CD4-positive, alpha-beta T cell (primary cell): ENCODE data around the gene FBXL17. TPM values are rescaled to one million over a fixed set of nuclear protein-coding genes. Genes with fewer than 3 reads are reported as not detected.

ENCODE experiments used
- ATAC-seq: fragments of 200-7000 bp; cut with Tn5 transposase; one replicate; pipeline ENCODE4 v1.10.0; 2022; ENCODE audit warnings: mild to moderate bottlenecking; ENCODE audit not compliant: poor library complexity
- CTCF ChIA-PET: fragments of 350-600 bp; sonication (Branson Sonifier 250); formaldehyde crosslinking; loops from one replicate; lab custom pipeline; 2021; ENCODE audit warnings: antibody characterized with exemption, inconsistent platforms; lab: Charles Lee
- POLR2A ChIA-PET: fragments of 350-600 bp; sonication (Branson Sonifier 250); formaldehyde crosslinking; loops from one replicate; lab custom pipeline; 2021; ENCODE audit warnings: antibody characterized with exemption, inconsistent platforms; lab: Charles Lee
- DNase-seq, 14 experiments: peaks; one replicate each; pipeline ENCODE4 v3.0.0-alpha.2; 2013 to 2020; ENCODE audit warnings: mixed read lengths in 2 of 14
- H3K27ac ChIP-seq, 2 donors: one replicate each; pipeline versions ENCODE4 v1.5.1 to v1.7.0; 2013; ENCODE audit warnings: low read length in 2 of 2, low read depth in 1 of 2, mild to moderate bottlenecking in 1 of 2
- H3K27me3 ChIP-seq, 2 experiments: 1 replicate in 1 of 2; 2 replicates in 1 of 2; pipeline versions ENCODE4 v1.6.1 to v1.7.0; 2013; ENCODE audit warnings: low read length in 2 of 2, control low read depth in 1 of 2, mild to moderate bottlenecking in 1 of 2, moderate library complexity in 1 of 2; ENCODE audit not compliant: insufficient read depth in 2 of 2, control insufficient read depth in 1 of 2
- H3K36me3 ChIP-seq: one replicate; pipeline ENCODE4 v1.6.1; 2013; ENCODE audit warnings: low read length, control low read depth; ENCODE audit not compliant: insufficient read depth
- H3K4me1 ChIP-seq: one replicate; pipeline ENCODE4 v1.6.1; 2013; ENCODE audit warnings: low read length, control low read depth; ENCODE audit not compliant: insufficient read depth
- H3K4me3 ChIP-seq: one replicate; pipeline ENCODE4 v1.5.1; 2013; ENCODE audit warnings: mild to moderate bottlenecking, low read length, moderate library complexity
- H3K9me3 ChIP-seq, 2 experiments: 1 replicate in 1 of 2; 2 replicates in 1 of 2; pipeline versions ENCODE4 v1.6.1 to v1.7.0; 2013; ENCODE audit warnings: low read length in 2 of 2, mild to moderate bottlenecking in 2 of 2, control low read depth in 1 of 2, moderate library complexity in 1 of 2; ENCODE audit not compliant: control insufficient read depth in 1 of 2, insufficient read depth in 1 of 2
- H3K27ac Mint-ChIP-seq: one replicate; pipeline ENCODE4 v1.8.0; 2020; ENCODE audit warnings: mixed read lengths
- H3K27me3 Mint-ChIP-seq: one replicate; pipeline ENCODE4 v1.8.0; 2021; ENCODE audit warnings: mixed read lengths
- H3K36me3 Mint-ChIP-seq: one replicate; pipeline ENCODE4 v1.8.0; 2021; ENCODE audit warnings: low read depth, mixed read lengths
- H3K4me1 Mint-ChIP-seq: one replicate; pipeline ENCODE4 v1.8.0; 2021; ENCODE audit warnings: low read depth, mixed read lengths
- H3K4me3 Mint-ChIP-seq: one replicate; pipeline ENCODE4 v1.8.0; 2020; ENCODE audit warnings: mild to moderate bottlenecking, mixed read lengths
- H3K9me3 Mint-ChIP-seq: one replicate; pipeline ENCODE4 v1.8.0; 2020; ENCODE audit warnings: mixed read lengths
- intact Hi-C, 2 experiments: fragments of 100-400 bp; cut with DNase I in 1 of 2; cut with micrococcal nuclease in 1 of 2; formaldehyde crosslinking; loops; one replicate each; pipeline versions ENCODE4 v1.15.1 to v1.9.0; 2023 to 2025; cut with DNase I, micrococcal nuclease
- total RNA-seq, 174 experiments: library from RNA in 2 of 174; stranded (reverse) in 2 of 174; gene quantifications; one replicate each; pipeline ENCODE4 v1.2.3 and lab custom pipeline; 2021 to 2026
- TF ChIP-seq, protein P1 (sequence below): fragments of 200-600 bp; IDR thresholded peaks from one replicate; pipeline ENCODE4 v1.8.0; 2022; ENCODE audit warnings: antibody characterized with exemption, mild to moderate bottlenecking

The FBXL17 gene
- total RNA-seq, 2 experiments from 2014 or later, result 17.9 to 21.1 TPM

DNA sequence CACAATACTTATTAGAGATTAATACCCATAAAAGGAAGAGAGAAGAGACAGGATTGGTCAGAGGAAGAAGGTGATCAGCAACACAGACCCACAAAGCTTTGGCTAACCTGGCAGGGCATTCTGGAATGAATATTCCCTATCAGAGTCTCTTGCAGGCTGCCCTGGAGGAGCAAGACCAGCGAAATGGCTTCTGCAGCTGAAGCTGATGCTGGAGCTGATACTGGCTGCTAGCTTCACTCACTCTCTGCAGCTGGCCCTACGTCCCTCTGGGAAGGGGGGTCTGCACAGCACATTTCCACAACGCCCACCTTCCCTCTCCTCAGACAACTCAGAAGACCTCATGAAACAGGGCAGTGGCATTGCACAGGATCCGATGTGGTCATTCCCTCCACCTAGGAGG is 541.3 kb downstream of the FBXL17 start:
- Histone ChIP-seq H3K27ac (no peak overlapping the region), H3K36me3 (no peaks in the 10 kb centered on the region), H3K9me3 (no peaks in the 10 kb centered on the region), H3K4me1 (no peaks in the 10 kb centered on the region), H3K4me3 (no peak overlapping the region), H3K27me3 (no peaks in the 10 kb centered on the region)
- intact Hi-C loops, result no loop called here
- CTCF ChIA-PET, result no interaction called here
- H3K27me3 Mint-ChIP-seq, result peaks cover 24% of the 10 kb centered on the region
- no peaks in the 10 kb centered on the region for H3K9me3 Mint-ChIP-seq
- DNase-seq (no peak), ATAC-seq (no peak)
- H3K36me3 Mint-ChIP-seq, result no peaks in the 10 kb centered on the region
- POLR2A ChIA-PET, result no interaction called here
- no peaks in the 10 kb centered on the region for H3K4me1 Mint-ChIP-seq
- no peak overlapping the region for H3K27ac Mint-ChIP-seq
- H3K4me3 Mint-ChIP-seq, result no peak overlapping the region
- TF ChIP-seq, protein P1, sequence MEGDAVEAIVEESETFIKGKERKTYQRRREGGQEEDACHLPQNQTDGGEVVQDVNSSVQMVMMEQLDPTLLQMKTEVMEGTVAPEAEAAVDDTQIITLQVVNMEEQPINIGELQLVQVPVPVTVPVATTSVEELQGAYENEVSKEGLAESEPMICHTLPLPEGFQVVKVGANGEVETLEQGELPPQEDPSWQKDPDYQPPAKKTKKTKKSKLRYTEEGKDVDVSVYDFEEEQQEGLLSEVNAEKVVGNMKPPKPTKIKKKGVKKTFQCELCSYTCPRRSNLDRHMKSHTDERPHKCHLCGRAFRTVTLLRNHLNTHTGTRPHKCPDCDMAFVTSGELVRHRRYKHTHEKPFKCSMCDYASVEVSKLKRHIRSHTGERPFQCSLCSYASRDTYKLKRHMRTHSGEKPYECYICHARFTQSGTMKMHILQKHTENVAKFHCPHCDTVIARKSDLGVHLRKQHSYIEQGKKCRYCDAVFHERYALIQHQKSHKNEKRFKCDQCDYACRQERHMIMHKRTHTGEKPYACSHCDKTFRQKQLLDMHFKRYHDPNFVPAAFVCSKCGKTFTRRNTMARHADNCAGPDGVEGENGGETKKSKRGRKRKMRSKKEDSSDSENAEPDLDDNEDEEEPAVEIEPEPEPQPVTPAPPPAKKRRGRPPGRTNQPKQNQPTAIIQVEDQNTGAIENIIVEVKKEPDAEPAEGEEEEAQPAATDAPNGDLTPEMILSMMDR, result no peak

DNA sequence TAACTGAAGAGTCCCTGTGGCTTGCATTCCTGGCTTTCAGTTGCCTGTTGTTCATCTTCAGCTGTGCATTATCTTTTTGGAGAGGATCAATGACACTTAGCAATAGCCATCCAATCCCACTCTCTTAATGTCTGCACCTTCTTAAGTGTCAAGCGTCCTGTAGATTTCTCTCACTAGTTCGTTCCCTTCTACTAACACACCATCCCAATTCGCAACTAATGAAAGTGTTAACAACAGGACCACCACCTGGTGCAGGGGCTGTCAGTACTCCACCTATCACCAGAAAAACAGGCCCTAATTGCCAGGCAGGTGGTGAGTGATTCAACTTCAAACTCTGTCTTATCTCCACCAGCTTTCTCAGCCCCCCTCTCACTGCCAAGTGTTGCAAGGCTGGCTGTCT is 541.7 kb downstream of the FBXL17 start:
- TF ChIP-seq, protein P1, result no peak
- Mint-ChIP-seq H3K9me3 (no peaks in the 10 kb centered on the region), H3K4me3 (no peak overlapping the region), H3K4me1 (no peaks in the 10 kb centered on the region), H3K27ac (no peak overlapping the region), H3K27me3 (peaks cover 24% of the 10 kb centered on the region), H3K36me3 (no peaks in the 10 kb centered on the region)
- DNase-seq, result no peak
- no peak for ATAC-seq
- no peak overlapping the region for H3K4me3 ChIP-seq
- intact Hi-C loops, result no loop called here
- H3K36me3 ChIP-seq, result no peaks in the 10 kb centered on the region
- H3K4me1 ChIP-seq, result no peaks in the 10 kb centered on the region
- H3K27ac ChIP-seq, result no peak overlapping the region
- ChIA-PET POLR2A (no interaction called here), CTCF (no interaction called here)
- H3K9me3 ChIP-seq, result no peaks in the 10 kb centered on the region
- no peaks in the 10 kb centered on the region for H3K27me3 ChIP-seq

DNA sequence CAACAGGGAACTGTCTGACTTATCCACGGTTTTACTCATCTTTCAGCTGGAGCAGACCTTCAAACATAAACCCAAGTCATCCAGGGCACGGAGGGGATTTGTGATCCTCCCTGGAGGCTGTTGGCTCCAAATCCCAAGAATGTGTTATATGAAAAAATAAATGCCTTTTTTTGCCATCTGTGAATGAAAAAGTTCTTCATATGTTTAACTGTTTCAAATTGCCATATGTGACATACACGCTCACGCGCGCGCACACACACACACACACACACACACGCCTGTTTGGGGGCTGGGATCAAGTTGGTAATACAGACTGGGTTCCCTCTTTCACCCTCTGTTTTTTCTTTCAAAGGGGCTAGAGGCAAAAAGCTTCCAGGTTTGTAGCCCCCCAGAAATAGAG is 546.8 kb downstream of the FBXL17 start:
- ChIA-PET CTCF (no interaction called here), POLR2A (no interaction called here)
- no peaks in the 10 kb centered on the region for H3K9me3 Mint-ChIP-seq
- no peaks in the 10 kb centered on the region for H3K27me3 Mint-ChIP-seq
- Histone ChIP-seq H3K4me3 (no peak overlapping the region), H3K4me1 (no peaks in the 10 kb centered on the region), H3K9me3 (no peaks in the 10 kb centered on the region), H3K27ac (no peak overlapping the region), H3K36me3 (no peaks in the 10 kb centered on the region), H3K27me3 (no peaks in the 10 kb centered on the region)
- no peaks in the 10 kb centered on the region for H3K36me3 Mint-ChIP-seq
- no peaks in the 10 kb centered on the region for H3K4me1 Mint-ChIP-seq
- ATAC-seq (no peak), DNase-seq (no peak)
- no peak overlapping the region for H3K27ac Mint-ChIP-seq
- intact Hi-C loops, result no loop called here
- TF ChIP-seq, protein P1, result no peak
- H3K4me3 Mint-ChIP-seq, result no peak overlapping the region
